GM19372 (cell line): ENCODE measurements around the gene POLN.

Experiments used
- ATAC-seq: cut with Tn5 transposase; IDR thresholded peaks from one replicate; pipeline ENCODE4 v1.9.1; 2021; ENCODE audit warnings: mild to moderate bottlenecking, low read depth, moderate library complexity; ENCODE audit not compliant: unreplicated experiment

The POLN gene

DNA sequence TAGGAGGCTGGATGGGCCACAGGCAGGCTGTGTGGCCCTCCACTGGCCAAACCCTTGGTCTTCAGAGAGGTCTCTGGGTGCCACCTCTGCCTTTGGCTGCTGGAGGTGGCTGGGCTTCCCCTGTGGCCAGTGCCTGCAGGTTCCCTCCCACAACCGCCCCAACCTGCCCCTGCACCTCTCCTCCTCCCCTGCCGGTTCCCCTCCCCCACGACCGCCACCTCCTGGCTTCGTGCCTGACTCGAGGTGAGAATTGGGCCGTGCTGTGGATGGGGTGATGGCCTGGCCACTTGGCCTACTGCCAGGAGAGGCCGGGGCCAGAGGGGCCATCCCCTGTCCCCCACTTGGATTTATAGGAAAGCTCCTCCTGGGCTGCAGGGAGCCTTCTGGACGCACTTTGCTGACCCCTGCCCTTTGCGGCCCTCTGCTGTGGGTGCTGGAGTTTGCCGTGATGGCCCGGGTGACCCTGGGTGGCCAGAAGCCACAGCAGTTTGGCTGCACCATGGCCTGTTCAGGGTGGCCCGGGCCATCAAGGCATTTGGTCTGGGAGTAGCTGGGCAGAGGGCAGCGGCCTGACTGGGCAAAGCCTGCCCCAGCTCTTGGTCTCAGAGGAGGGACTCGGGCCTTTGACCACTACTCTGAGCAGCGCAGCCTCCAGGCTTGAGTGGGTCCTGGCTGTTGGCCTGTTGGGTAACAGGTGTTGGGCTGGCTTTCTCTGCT, 179.0 kb downstream of the POLN start:
- ATAC-seq, result no peak

DNA sequence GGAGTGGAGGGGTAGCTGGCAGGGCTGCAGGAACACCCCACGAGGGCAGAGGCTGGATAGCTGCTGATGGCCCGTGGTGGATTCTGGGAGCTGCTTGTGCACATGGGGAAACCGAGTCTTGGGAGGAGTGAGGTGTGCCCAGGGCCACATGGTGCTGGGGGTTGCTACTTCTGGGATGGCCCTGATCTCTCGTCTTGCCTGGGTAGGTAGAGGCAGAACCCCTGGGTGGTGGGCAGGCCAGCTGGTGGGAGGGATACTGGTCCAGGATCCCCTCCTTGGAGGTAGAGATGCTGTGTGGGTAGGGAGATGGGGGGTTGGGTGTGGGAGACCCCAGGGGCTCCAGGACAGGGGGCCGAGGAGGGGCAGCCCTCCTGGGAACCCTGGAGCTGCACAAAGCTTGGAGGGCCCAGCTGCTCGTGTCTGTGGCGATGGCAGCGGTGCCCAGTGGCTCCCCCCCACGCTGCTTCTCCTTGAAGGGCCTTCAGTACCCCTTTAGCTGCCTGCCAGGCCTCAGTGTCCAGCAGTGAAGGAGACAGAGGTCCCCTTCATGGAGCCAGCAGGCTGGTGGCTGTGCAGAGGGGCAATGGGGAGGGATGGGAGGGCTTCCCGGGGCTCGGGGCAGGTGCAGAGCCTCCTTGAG, 179.6 kb downstream of the POLN start:
- no peak for ATAC-seq

DNA sequence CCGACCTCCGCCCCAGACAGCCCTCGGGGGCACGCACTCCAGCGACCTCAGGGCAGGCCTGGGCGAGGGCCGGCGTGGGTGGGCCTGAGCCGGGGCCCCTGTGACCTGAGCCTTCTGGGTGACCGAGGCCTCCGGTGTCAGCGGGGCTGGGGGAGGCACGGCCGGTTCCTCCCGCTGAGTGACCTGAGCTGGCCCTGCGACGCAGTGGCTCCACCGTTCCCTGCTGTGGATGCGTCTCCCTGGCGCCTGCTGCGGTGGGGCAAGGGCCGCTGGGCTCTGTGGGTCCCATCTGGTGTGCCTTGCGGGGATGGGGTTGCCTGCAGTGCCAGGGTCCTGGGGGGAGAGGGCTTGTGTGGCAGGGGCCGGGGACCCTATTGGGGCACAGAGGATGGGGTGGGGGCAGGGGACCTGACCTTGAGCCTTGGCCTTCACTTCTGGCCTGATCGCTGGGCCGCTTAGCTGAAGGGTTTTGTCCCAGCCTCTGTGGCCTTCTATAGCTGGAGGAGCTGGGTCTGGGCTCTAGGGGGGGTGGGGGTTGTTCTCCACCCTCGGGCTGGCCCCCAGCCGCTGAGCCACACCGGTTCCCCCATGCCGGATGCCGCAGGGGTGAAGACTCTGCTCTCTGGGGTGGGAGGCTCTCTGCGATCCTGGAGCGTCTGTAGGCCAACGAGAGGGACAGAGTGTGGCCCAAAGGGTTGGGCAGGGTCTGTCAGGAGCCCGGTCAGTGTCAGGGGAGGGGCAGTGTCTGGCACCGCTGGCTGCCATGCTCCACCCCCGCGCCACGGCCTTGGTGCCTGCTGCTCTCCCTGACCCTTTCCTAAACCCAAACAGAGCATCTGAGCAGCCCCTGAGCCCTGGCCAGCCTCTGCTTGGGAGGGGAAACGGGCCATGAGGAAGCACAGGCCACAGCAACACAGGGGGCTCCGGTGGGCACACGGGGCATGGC, 180.5 kb downstream of the POLN start:
- ATAC-seq, result no peak

GRCh38 chr4:2060611-2061185, 181.2 kb downstream of the POLN start:
- ATAC-seq, result no peak

- no peak for ATAC-seq
Measured at GRCh38 chr4:2059726-2060602, 182.0 kb downstream of the POLN start.

- no peak for ATAC-seq
Measured at GRCh38 chr4:2059046-2059725, 182.7 kb downstream of the POLN start, which contains the start of gene NAT8L. NAT8L (plus strand) TSS chr4:2059327; CDS start chr4:2059512, 185 bp downstream.

GRCh38 chr4:2058264-2059045, 183.5 kb downstream of the POLN start:
- no peak for ATAC-seq

DNA sequence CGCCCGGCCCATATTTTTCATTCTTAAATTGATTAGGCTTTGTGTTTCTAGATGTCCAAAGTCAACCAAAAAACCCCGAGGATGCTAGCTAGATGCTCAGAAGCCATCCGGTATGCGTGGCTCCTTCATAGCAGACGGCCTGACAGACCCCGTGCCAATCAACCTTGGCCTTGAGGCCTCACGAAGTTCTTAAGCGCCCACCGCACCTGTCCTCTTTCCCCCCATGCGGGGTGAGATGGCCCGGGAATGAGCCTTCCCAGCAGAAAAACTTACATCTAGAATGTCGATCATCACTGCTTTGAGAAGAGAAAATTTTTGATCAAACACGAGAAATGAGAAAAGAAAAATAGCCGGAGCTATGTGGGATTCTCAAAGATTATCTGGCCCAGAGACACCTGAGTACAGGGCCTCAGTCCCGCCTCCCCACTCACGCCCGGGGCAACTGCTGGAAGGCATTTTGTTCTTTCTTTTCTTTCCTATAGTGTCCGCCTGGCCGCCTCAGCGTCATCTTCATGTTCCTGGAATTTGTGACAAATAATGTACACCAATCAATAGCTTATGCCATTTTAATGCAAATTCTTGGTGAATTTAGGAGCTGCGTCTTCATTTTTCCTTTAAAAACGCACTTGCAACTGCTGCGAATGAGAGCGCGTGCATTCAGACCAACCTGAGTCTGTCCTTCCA, 184.4 kb downstream of the POLN start:
- no peak for ATAC-seq

DNA sequence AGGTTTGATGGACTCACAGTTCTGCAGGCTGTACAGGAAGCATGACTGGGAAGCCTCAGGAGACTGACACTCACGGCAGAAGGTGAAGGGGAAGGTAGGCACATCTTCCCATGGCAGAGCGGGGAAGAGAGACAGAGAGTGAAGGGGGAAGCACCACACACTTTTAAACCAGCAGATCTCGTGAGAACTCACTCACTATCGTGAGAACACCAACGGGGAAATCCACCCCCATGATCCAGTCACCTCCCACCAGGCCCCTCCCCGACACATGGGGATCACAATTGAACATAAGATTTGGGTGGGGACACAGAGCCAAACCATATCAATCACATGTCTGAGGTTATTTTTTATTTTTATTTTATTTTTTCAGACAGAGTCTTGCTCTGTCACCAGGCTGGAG, 187.7 kb downstream of the POLN start:
- no peak for ATAC-seq

DNA sequence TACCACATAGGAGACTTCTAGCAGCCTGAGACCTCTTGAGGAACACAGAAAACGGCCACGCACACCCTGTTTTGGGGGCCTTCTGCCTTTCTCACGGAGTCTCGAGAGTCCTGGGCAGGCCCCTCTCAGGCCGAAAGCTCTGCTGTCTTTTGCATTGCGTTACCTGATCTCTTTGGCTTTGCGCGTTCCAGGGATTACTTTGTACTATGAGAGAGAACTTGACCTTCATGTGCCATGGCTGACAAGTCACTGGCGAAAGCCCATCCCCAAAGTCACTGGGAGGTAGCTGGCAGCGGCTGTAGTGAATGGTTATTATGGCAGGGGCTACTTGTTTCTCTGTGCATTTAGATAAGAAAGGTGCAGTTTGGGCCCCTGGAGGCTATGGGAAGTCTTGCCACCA, 190.8 kb downstream of the POLN start:
- no peak for ATAC-seq

DNA sequence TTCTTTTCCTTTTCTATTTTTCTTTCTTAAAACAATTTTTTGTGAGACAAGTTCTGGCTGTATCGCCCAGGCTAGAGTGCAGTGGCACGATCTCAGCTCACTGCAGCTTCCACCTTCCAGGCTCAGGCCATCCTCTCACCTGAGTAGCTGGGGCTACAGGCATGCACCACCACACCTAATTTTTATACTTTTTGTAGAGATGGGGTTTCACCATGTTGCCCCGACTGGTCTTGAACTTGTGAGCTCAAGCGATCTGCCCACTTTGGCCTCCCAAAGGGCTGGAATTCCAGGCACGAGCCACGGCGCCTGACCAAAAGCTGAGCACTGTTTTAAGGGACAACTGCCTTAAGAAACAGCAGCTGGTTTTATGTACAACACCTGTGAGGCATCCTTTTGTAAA, 192.1 kb downstream of the POLN start:
- no peak for ATAC-seq

GRCh38 chr4:2049381-2049780, 192.5 kb downstream of the POLN start:
- no peak for ATAC-seq

GRCh38 chr4:2048831-2049230, 193.1 kb downstream of the POLN start:
- no peak for ATAC-seq

DNA sequence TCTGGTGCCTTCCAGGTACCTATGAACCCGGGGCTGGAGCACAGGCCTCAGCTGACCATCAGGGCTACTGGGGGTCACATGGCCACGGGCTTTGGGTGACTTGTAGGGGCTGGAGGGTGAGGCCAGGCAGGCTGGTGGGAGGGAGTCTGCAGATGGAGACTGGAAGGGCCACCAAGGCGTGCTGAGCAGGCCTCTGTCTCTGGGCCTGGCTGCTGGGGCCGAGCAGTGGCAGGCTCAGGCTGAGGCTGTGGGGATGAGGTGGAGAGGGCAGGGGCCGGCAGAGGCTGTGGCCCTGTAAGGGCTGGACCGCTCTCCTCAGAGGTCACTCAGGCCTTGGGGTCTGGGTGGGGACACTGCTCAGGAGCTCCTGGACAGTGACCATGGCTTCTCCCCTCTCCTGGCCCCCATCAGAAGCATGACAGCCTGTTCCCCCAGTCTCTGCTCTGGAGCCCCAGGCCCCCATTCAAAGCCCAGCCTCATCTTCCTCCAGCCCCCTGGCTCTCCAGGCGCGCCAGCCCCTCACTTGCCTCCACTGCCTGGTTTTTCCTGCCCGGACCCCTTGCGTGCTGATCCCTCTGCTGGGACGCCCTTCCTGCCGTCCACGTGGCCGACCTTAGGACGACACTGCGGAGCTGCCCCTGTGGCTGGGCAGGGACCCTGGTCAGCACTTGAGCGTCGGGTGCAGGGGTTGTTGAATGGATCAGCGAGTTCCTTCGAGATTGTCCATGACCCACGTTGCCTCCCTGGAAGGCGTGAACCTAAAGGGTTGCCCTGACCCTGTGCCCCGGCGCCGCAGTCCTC, 193.9 kb downstream of the POLN start:
- no peak for ATAC-seq

DNA sequence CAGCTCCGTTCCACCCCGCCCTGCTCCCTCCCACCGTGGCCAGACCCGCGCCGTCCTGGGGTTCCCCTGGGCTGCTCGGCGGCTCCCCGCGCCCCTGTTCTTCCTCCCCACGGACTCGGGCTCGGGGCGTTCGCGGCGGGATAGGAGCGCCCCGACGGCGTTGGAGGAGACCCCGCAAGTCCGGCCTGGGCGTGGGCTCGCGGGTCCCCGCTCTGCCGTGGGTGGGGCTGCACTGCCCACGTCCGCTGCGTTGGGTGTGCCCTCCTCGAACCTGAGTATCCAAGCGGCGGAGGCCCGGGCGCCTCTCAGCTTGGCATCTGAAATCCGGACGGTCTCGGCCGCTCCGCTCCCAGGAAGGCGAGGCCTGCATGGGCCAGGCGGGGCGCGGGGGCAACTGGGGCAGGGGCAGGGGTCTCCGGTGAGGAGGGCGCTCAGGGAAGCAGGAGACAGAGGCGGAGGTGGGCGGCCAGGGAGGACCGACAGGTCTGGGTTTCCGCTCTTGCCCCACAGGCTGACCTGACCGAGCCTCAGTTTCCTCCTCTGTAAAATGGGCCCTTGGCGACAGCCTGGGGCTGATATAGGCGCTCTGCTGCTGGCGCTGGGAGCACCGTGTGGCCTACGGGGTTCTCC, 194.8 kb downstream of the POLN start:
- ATAC-seq, result no peak

DNA sequence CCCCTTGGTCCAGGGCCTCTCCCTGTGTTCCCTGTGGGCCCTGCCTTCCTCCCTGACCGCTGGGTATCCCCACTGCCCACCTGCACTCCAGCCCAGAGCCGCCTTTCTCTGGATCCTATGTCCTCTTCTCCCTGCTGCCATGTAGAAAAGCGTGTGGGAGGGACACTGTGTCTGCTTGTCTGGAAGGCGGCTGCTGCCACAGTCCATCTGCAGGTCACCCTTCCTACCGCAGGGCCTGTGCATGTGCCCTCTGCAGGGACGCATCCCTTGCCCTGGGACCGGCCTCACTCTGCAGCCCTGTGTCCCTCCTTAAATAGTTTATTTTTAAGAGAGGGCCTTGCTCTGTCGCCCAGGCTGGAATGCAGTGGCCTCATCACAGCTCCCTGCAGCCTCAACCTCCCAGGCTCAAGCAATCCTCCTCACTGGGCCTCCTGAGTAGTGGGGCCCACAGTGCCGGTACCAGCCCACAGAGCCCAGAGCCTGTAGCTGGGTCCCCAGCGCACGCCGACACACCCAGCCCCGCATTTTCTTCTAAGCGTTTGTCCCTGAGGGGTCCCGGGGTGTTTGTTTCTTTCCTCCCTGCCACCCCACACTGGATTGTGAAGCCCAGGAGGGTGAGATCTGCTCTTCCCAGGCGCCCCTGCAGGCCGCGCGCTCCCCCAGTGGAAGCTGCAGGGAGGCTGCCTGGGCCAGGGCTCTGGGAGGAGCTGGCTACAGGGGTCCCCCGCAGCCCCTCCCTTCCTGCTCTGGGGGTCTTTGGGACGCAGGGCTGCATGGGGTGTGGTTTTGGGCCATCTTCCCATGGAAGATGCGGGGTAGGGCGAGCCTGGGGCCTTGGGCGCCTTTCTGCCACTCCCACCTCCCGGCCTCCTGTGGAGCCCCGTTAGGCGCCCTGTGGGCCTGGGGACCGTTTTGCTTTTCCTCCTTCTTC, 195.6 kb downstream of the POLN start:
- no peak for ATAC-seq
